NCI-H1105 treated with DMSO at 0.1 percent for 48 hours (cell line): ENCODE measurements around the gene NCK1.
"Not testable (repeated sequence)": the region's sequence is repeated elsewhere in the genome, so short reads cannot be mapped to it uniquely, and the experiment has no call there.

Experiments used
- DNase-seq: peaks from one replicate; lab custom pipeline; 2025; lab: John Stamatoyannopoulos, UW

The NCK1 gene

GRCh38 chr3:136987398-136987980 is 125.5 kb downstream of the NCK1 start:
- not testable (repeated sequence) for DNase-seq

GRCh38 chr3:136988651-136989050 is 126.6 kb downstream of the NCK1 start:
- DNase-seq, result no peak

GRCh38 chr3:136989781-136990524 is 127.9 kb downstream of the NCK1 start:
- no peak for DNase-seq

- no peak for DNase-seq
Observed at GRCh38 chr3:136990826-136991225, 128.8 kb downstream of the NCK1 start.

- no peak for DNase-seq
Observed at GRCh38 chr3:136992115-136992514, 130.1 kb downstream of the NCK1 start.

- DNase-seq, result peak; percentile 89
Observed at GRCh38 chr3:136994772-136995516, 132.9 kb downstream of the NCK1 start.

GRCh38 chr3:136995652-136996051 is 133.6 kb downstream of the NCK1 start:
- no peak for DNase-seq
